ENCODE data around the gene CUL9. TPM values are rescaled to one million over a fixed set of nuclear protein-coding genes. Genes with fewer than 3 reads are reported as not detected.

The CUL9 gene
- polyA plus RNA-seq, 1 donor (not counting 4 experiments of a cell fraction or from before 2014, with no cell fraction given) = 21.6 TPM

GRCh38 chr6:43183441-43183840 lies 1.4 kb downstream of the CUL9 start:
- no peak overlapping the region for H2AFZ ChIP-seq (ENCODE audit: control insufficient read depth, low read length)
- peaks cover 15 to 33% of the 10 kb centered on the region in 2 experiments for H3K36me3 ChIP-seq (ENCODE audit: control insufficient read depth in 2 of 2, extremely low read depth in 1 of 2, insufficient read depth in 2 of 2, low read length in 2 of 2)
- peak overlapping the region; percentile 97 for H3K4me2 ChIP-seq (ENCODE audit: control insufficient read depth, extremely low read depth, insufficient read depth, low read depth, low read length)
- H3K4me1 ChIP-seq (ENCODE audit: control insufficient read depth, extremely low read depth, insufficient read depth, low read length) = peaks cover 41% of the 10 kb centered on the region
- no peak for FAIRE-seq
- H3K79me2 ChIP-seq (ENCODE audit: control insufficient read depth, insufficient read depth, low read length) = peaks cover 20% of the 10 kb centered on the region
- TF ChIP-seq EZH2 (IDR thresholded peaks at IDR 0.05; ENCODE audit: low read length) = no peak
- no peak for TF ChIP-seq CTCF (optimal IDR thresholded peaks at IDR 0.05 in 1 of 3, IDR thresholded peaks at IDR 0.05 in 1 of 3, conservative IDR thresholded peaks at IDR 0.05 in 1 of 3; ENCODE audit: extremely low read depth in 1 of 3, insufficient read depth in 2 of 3, low read length in 3 of 3)
- no peaks in the 10 kb centered on the region for H3K27me3 ChIP-seq (ENCODE audit: control insufficient read depth, extremely low read depth, insufficient read depth, low read length)
- peaks cover 6% of the 10 kb centered on the region for H3K9me1 ChIP-seq (ENCODE audit: control insufficient read depth, extremely low read depth, insufficient read depth, low read length)
- no peaks in the 10 kb centered on the region for H3K9me3 ChIP-seq (ENCODE audit: control insufficient read depth, low read depth, low read length)
- H3K4me3 ChIP-seq (ENCODE audit: control insufficient read depth in 2 of 3, extremely low read depth in 1 of 3, insufficient read depth in 2 of 3, low read depth in 1 of 3, low read length in 3 of 3) = no peak overlapping the region
- no peak for DNase-seq (ENCODE audit: low read depth, low spot score)
- no peaks in the 10 kb centered on the region for H4K20me1 ChIP-seq (ENCODE audit: control insufficient read depth, extremely low read depth, insufficient read depth, low read length)
- dilution Hi-C loops (cut with MboI; ENCODE audit: extremely low pct_ligation_motif_present, low sequenced_read_pairs) = no loop called here
- H3K9ac ChIP-seq (ENCODE audit: control insufficient read depth, extremely low read depth, insufficient read depth, low read length) = no peak overlapping the region
- no peak overlapping the region for H3K27ac ChIP-seq (ENCODE audit: control insufficient read depth, insufficient read depth, low read length)

GRCh38 chr6:43184268-43184985 lies 2.4 kb downstream of the CUL9 start:
- Histone ChIP-seq H3K9me3 (ENCODE audit: control insufficient read depth, low read depth, low read length) (no peaks in the 10 kb centered on the region), H3K36me3 (ENCODE audit: control insufficient read depth in 2 of 2, extremely low read depth in 1 of 2, insufficient read depth in 2 of 2, low read length in 2 of 2) (peaks cover 5 to 26% of the 10 kb centered on the region in 2 experiments), H4K20me1 (ENCODE audit: control insufficient read depth, extremely low read depth, insufficient read depth, low read length) (no peaks in the 10 kb centered on the region)

More at GRCh38 chr6:43184268-43184985, 2.4 kb downstream of the CUL9 start:
- dilution Hi-C loops (cut with MboI; ENCODE audit: extremely low pct_ligation_motif_present, low sequenced_read_pairs) = no loop called here
- H3K27ac ChIP-seq (ENCODE audit: control insufficient read depth, insufficient read depth, low read length) = no peak overlapping the region
- no peak for FAIRE-seq
- H3K79me2 ChIP-seq (ENCODE audit: control insufficient read depth, insufficient read depth, low read length) = peaks cover 24% of the 10 kb centered on the region
- H3K9ac ChIP-seq (ENCODE audit: control insufficient read depth, extremely low read depth, insufficient read depth, low read length) = no peak overlapping the region
- TF ChIP-seq CTCF (optimal IDR thresholded peaks at IDR 0.05 in 1 of 3, IDR thresholded peaks at IDR 0.05 in 1 of 3, conservative IDR thresholded peaks at IDR 0.05 in 1 of 3; ENCODE audit: extremely low read depth in 1 of 3, insufficient read depth in 2 of 3, low read length in 3 of 3) = no peak
- TF ChIP-seq EZH2 (IDR thresholded peaks at IDR 0.05; ENCODE audit: low read length) = no peak
- DNase-seq (ENCODE audit: low read depth, low spot score) = no peak
- no peaks in the 10 kb centered on the region for H3K27me3 ChIP-seq (ENCODE audit: control insufficient read depth, extremely low read depth, insufficient read depth, low read length)
- H3K4me1 ChIP-seq (ENCODE audit: control insufficient read depth, extremely low read depth, insufficient read depth, low read length) = peaks cover 41% of the 10 kb centered on the region
- H3K9me1 ChIP-seq (ENCODE audit: control insufficient read depth, extremely low read depth, insufficient read depth, low read length) = peaks cover 6% of the 10 kb centered on the region
- no peak overlapping the region for H3K4me2 ChIP-seq (ENCODE audit: control insufficient read depth, extremely low read depth, insufficient read depth, low read depth, low read length)
- H3K4me3 ChIP-seq (ENCODE audit: control insufficient read depth in 2 of 3, extremely low read depth in 1 of 3, insufficient read depth in 2 of 3, low read depth in 1 of 3, low read length in 3 of 3) = no peak overlapping the region
- no peak overlapping the region for H2AFZ ChIP-seq (ENCODE audit: control insufficient read depth, low read length)
